ENCODE results near the gene SYNJ2.
A peak's percentile ranks its signal among the peaks of the same experiment; 100 is the strongest.

The SYNJ2 gene

GRCh38 chr6:158057213-158057987 lies 75.7 kb downstream of the SYNJ2 start:
- Histone ChIP-seq H3K27ac (ENCODE audit: low read depth, low read length, severe bottlenecking) (peak overlapping the region; percentile 8), H3K4me1 (ENCODE audit: control insufficient read depth, insufficient read depth, low read length, poor library complexity, severe bottlenecking) (peaks cover 20% of the 10 kb centered on the region), H3K36me3 (ENCODE audit: control insufficient read depth, insufficient read depth, low read length) (peaks cover 45% of the 10 kb centered on the region), H3K9me3 (ENCODE audit: control insufficient read depth, low read length) (no peaks in the 10 kb centered on the region), H3K4me3 (ENCODE audit: extremely low read depth, insufficient read depth, low read length, poor library complexity, severe bottlenecking) (no peak overlapping the region)
- 82 to 92% methylated on average over 11 to 15 of the region's 21 CpGs for WGBS, 2 experiments (ENCODE audit: insufficient coverage in 2 of 2)

DNA sequence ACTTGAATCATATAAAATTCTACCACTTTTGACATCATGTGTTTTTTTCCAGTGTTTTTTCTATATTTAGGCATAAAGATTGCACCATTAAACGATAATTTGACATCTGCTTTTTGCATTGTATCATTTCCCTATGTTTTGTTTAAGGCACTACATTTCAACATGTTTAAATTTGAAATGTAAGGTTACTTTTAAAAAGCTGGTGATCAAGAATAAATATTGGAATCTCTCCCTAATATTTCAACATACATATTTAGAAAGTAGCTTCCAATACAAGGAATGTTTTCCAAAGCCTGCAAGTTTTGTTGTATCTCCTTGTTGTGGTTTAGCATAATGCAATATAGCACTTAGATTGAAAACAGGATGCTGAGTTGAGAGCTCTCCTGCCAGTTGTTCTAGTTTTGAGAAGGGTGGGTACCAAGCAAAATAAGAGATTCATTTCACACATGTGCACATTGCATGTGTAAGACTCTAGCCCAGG lies 76.5 kb downstream of the SYNJ2 start:
- whole genome bisulfite sequencing, 2 experiments (ENCODE audit: insufficient coverage in 2 of 2), result no CpG with 5 or more reads among the region's 1 CpG
- Histone ChIP-seq H3K9me3 (ENCODE audit: control insufficient read depth, low read length) (no peaks in the 10 kb centered on the region), H3K27ac (ENCODE audit: low read depth, low read length, severe bottlenecking) (no peak overlapping the region), H3K4me3 (ENCODE audit: extremely low read depth, insufficient read depth, low read length, poor library complexity, severe bottlenecking) (no peak overlapping the region), H3K36me3 (ENCODE audit: control insufficient read depth, insufficient read depth, low read length) (peaks cover 46% of the 10 kb centered on the region), H3K4me1 (ENCODE audit: control insufficient read depth, insufficient read depth, low read length, poor library complexity, severe bottlenecking) (peaks cover 20% of the 10 kb centered on the region)

DNA sequence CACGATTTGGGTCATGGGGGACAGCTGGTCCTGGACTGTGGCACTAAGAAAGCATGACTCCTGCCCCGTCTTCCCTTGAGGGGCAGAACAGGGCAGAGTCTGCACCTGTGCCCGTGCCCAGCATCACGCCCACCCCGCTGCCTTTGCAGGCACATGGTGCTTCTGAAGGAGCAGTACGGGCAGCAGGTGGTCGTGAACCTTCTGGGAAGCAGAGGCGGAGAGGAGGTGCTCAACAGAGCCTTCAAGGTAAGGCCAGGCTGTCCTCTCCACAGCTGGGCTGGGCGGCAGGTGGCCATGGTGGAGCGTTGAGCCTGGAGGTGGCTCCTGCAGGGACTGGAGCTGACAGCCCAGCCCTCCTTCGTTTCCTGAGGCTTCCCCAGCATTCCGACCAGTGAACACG lies 77.4 kb downstream of the SYNJ2 start:
- Histone ChIP-seq H3K4me1 (ENCODE audit: control insufficient read depth, insufficient read depth, low read length, poor library complexity, severe bottlenecking) (peaks cover 20% of the 10 kb centered on the region), H3K36me3 (ENCODE audit: control insufficient read depth, insufficient read depth, low read length) (peaks cover 49% of the 10 kb centered on the region), H3K9me3 (ENCODE audit: control insufficient read depth, low read length) (no peaks in the 10 kb centered on the region), H3K4me3 (ENCODE audit: extremely low read depth, insufficient read depth, low read length, poor library complexity, severe bottlenecking) (no peak overlapping the region), H3K27ac (ENCODE audit: low read depth, low read length, severe bottlenecking) (no peak overlapping the region)
- WGBS, 2 experiments (ENCODE audit: insufficient coverage in 2 of 2), result 98 to 99% methylated on average over 11 of the region's 13 CpGs

- peaks cover 49% of the 10 kb centered on the region for H3K36me3 ChIP-seq (ENCODE audit: control insufficient read depth, insufficient read depth, low read length)
- WGBS, 2 experiments (ENCODE audit: insufficient coverage in 2 of 2), result 91 to 98% methylated on average over 9 to 10 of the region's 11 CpGs
- H3K9me3 ChIP-seq (ENCODE audit: control insufficient read depth, low read length), result no peaks in the 10 kb centered on the region
- H3K27ac ChIP-seq (ENCODE audit: low read depth, low read length, severe bottlenecking), result peak overlapping the region; percentile 77
- H3K4me1 ChIP-seq (ENCODE audit: control insufficient read depth, insufficient read depth, low read length, poor library complexity, severe bottlenecking), result peaks cover 20% of the 10 kb centered on the region
- no peak overlapping the region for H3K4me3 ChIP-seq (ENCODE audit: extremely low read depth, insufficient read depth, low read length, poor library complexity, severe bottlenecking)
Measured at GRCh38 chr6:158060455-158061360, 79.0 kb downstream of the SYNJ2 start.

DNA sequence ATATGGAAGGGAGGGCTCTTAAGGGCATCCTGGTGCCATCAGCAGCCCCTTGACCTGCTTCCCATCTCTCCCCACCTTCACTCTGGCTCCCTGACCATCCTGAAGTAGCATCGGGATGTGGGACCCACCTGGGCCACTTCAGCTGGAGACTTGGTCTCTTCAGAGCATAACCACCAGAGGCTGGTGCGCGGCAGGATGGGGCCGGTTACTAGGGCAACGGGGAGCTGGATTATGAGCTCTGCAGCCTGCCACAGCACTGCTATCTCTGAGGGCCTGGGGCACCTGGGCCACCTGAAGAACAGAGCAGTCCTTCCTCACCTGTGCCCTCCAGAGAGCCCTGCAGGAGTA lies 79.7 kb downstream of the SYNJ2 start:
- peaks cover 20% of the 10 kb centered on the region for H3K4me1 ChIP-seq (ENCODE audit: control insufficient read depth, insufficient read depth, low read length, poor library complexity, severe bottlenecking)
- H3K9me3 ChIP-seq (ENCODE audit: control insufficient read depth, low read length), result no peaks in the 10 kb centered on the region
- H3K27ac ChIP-seq (ENCODE audit: low read depth, low read length, severe bottlenecking), result no peak overlapping the region
- 94 to 98% methylated on average over 5 of the region's 5 CpGs for WGBS, 2 experiments (ENCODE audit: insufficient coverage in 2 of 2)
- H3K36me3 ChIP-seq (ENCODE audit: control insufficient read depth, insufficient read depth, low read length), result peaks cover 52% of the 10 kb centered on the region
- H3K4me3 ChIP-seq (ENCODE audit: extremely low read depth, insufficient read depth, low read length, poor library complexity, severe bottlenecking), result no peak overlapping the region

- Histone ChIP-seq H3K36me3 (ENCODE audit: control insufficient read depth, insufficient read depth, low read length) (peaks cover 54% of the 10 kb centered on the region), H3K4me1 (ENCODE audit: control insufficient read depth, insufficient read depth, low read length, poor library complexity, severe bottlenecking) (peaks cover 20% of the 10 kb centered on the region), H3K9me3 (ENCODE audit: control insufficient read depth, low read length) (no peaks in the 10 kb centered on the region), H3K4me3 (ENCODE audit: extremely low read depth, insufficient read depth, low read length, poor library complexity, severe bottlenecking) (no peak overlapping the region), H3K27ac (ENCODE audit: low read depth, low read length, severe bottlenecking) (no peak overlapping the region)
- 94 to 98% methylated on average over 26 of the region's 29 CpGs for WGBS, 2 experiments (ENCODE audit: insufficient coverage in 2 of 2)
Measured at GRCh38 chr6:158061709-158062461, 80.2 kb downstream of the SYNJ2 start.

GRCh38 chr6:158063736-158064135 lies 82.1 kb downstream of the SYNJ2 start:
- peaks cover 15% of the 10 kb centered on the region for H3K4me1 ChIP-seq (ENCODE audit: control insufficient read depth, insufficient read depth, low read length, poor library complexity, severe bottlenecking)
- H3K27ac ChIP-seq (ENCODE audit: low read depth, low read length, severe bottlenecking), result no peak overlapping the region
- WGBS, 2 experiments (ENCODE audit: insufficient coverage in 2 of 2), result 96% methylated on average over 10 to 11 of the region's 11 CpGs
- no peak overlapping the region for H3K4me3 ChIP-seq (ENCODE audit: extremely low read depth, insufficient read depth, low read length, poor library complexity, severe bottlenecking)
- no peaks in the 10 kb centered on the region for H3K9me3 ChIP-seq (ENCODE audit: control insufficient read depth, low read length)
- peaks cover 64% of the 10 kb centered on the region for H3K36me3 ChIP-seq (ENCODE audit: control insufficient read depth, insufficient read depth, low read length)

DNA sequence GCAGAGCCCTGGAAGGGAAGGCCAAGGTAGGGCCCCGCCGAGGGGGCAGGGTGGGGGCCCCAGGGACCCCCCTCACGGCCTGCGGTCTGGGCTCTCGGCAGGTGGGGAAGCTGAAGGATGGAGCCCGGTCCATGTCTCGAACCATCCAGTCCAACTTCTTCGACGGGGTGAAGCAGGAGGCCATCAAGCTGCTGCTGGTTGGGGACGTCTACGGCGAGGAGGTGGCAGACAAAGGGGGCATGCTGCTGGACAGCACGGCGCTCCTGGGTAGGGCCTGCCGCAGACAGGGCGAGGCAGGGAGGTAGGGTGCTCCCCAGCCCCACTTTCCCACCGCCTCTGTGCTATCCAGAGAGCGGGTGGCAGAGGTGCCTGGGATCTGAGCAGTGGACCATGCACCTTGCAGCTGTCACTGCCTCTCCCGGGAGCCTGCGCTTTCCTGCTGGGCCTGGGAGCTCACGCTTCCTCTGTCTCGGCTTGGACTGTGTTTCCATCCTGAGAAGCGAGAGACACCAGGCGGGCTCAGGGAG lies 83.1 kb downstream of the SYNJ2 start:
- 94 to 97% methylated on average over 24 of the region's 24 CpGs for WGBS, 2 experiments (ENCODE audit: insufficient coverage in 2 of 2)
- Histone ChIP-seq H3K4me1 (ENCODE audit: control insufficient read depth, insufficient read depth, low read length, poor library complexity, severe bottlenecking) (peaks cover 24% of the 10 kb centered on the region), H3K36me3 (ENCODE audit: control insufficient read depth, insufficient read depth, low read length) (peaks cover 68% of the 10 kb centered on the region), H3K4me3 (ENCODE audit: extremely low read depth, insufficient read depth, low read length, poor library complexity, severe bottlenecking) (no peak overlapping the region), H3K9me3 (ENCODE audit: control insufficient read depth, low read length) (no peaks in the 10 kb centered on the region), H3K27ac (ENCODE audit: low read depth, low read length, severe bottlenecking) (no peak overlapping the region)

- Histone ChIP-seq H3K9me3 (ENCODE audit: control insufficient read depth, low read length) (no peaks in the 10 kb centered on the region), H3K4me1 (ENCODE audit: control insufficient read depth, insufficient read depth, low read length, poor library complexity, severe bottlenecking) (peaks cover 19% of the 10 kb centered on the region), H3K36me3 (ENCODE audit: control insufficient read depth, insufficient read depth, low read length) (peaks cover 69% of the 10 kb centered on the region), H3K27ac (ENCODE audit: low read depth, low read length, severe bottlenecking) (no peak overlapping the region), H3K4me3 (ENCODE audit: extremely low read depth, insufficient read depth, low read length, poor library complexity, severe bottlenecking) (no peak overlapping the region)
- WGBS, 2 experiments (ENCODE audit: insufficient coverage in 2 of 2), result 92 to 96% methylated on average over 23 of the region's 23 CpGs
Measured at GRCh38 chr6:158066136-158066781, 84.6 kb downstream of the SYNJ2 start.
